H1 (cell line): Measurements from ENCODE around the gene MANSC1. TPM values are rescaled to one million over a fixed set of nuclear protein-coding genes. Genes with fewer than 3 reads are reported as not detected.

ENCODE experiments used
- CTCF ChIA-PET: fragments of 300-600 bp; sonication (Branson Sonifier 250); formaldehyde crosslinking; loops from one replicate; lab custom pipeline; 2021; ENCODE audit not compliant: partially characterized antibody; lab: Charles Lee
- POLR2A ChIA-PET: fragments of 300-600 bp; sonication (Branson Sonifier 250); formaldehyde crosslinking; loops from one replicate; lab custom pipeline; 2021; ENCODE audit warnings: inconsistent platforms; ENCODE audit not compliant: partially characterized antibody; lab: Charles Lee
- DNase-seq, 2 experiments: peaks; one replicate each; pipeline versions ENCODE4 v3.0.0 to v3.0.0-alpha.2; 2010 to 2022; ENCODE audit warnings: low spot score in 2 of 2, low read depth in 1 of 2, mixed read lengths in 1 of 2
- FAIRE-seq: peaks from 2 replicates; lab custom pipeline; 2011; peaks lifted over from hg19 to GRCh38; lab: Jason Lieb, UNC
- H2AFZ ChIP-seq: 2 replicates; pipeline ENCODE4 v1.8.1; 2012; ENCODE audit warnings: low read length, inconsistent platforms
- H2AK5ac ChIP-seq: 2 replicates; pipeline ENCODE4 v1.6.1; 2013; ENCODE audit warnings: low read depth, low read length
- H2BK120ac ChIP-seq: replicated peaks from 2 replicates; pipeline ENCODE3; 2013; ENCODE audit warnings: low read depth, low read length, inconsistent platforms
- H2BK12ac ChIP-seq: 2 replicates; pipeline ENCODE4 v1.6.1; 2013; ENCODE audit warnings: low read depth, low read length
- H2BK15ac ChIP-seq: 2 replicates; pipeline ENCODE4 v1.6.1; 2013; ENCODE audit warnings: low read length
- H2BK20ac ChIP-seq: 2 replicates; pipeline ENCODE4 v1.6.1; 2013; ENCODE audit warnings: low read length
- H2BK5ac ChIP-seq: 2 replicates; pipeline ENCODE4 v1.6.1; 2013; ENCODE audit warnings: low read depth, low read length
- H3K14ac ChIP-seq: 2 replicates; pipeline ENCODE4 v1.6.1; 2013; ENCODE audit warnings: inconsistent platforms; ENCODE audit not compliant: insufficient read length
- H3K18ac ChIP-seq: 2 replicates; pipeline ENCODE4 v1.6.1; 2013; ENCODE audit warnings: low read length; ENCODE audit errors: extremely low read depth
- H3K23ac ChIP-seq: 2 replicates; pipeline ENCODE4 v1.6.1; 2013; ENCODE audit warnings: inconsistent platforms; ENCODE audit not compliant: insufficient read length
- H3K23me2 ChIP-seq: 2 replicates; pipeline ENCODE4 v1.6.1; 2013; ENCODE audit warnings: low read depth, low read length
- H3K27ac ChIP-seq: 2 replicates; pipeline ENCODE4 v1.6.1; 2011; ENCODE audit warnings: low read depth, low read length, inconsistent platforms
- H3K27me3 ChIP-seq, 4 experiments: replicated peaks in 1 of 4; 1 replicate in 1 of 4; 2 replicates in 3 of 4; pipeline versions ENCODE4 v1.6.1 to v1.8.1; 2011 to 2013; ENCODE audit warnings: low read length in 3 of 4, mild to moderate bottlenecking in 3 of 4, inconsistent platforms in 2 of 4, mixed read lengths in 2 of 4, moderate library complexity in 1 of 4; ENCODE audit not compliant: control insufficient read depth in 3 of 4, insufficient read depth in 3 of 4; ENCODE audit errors: extremely low read depth in 1 of 4
- H3K36me3 ChIP-seq, 4 experiments: 2 replicates each; pipeline versions ENCODE4 v1.6.1 to v1.8.1; 2011 to 2013; ENCODE audit warnings: mild to moderate bottlenecking in 4 of 4, low read length in 3 of 4, moderate library complexity in 2 of 4, control low read depth in 1 of 4, inconsistent platforms in 1 of 4; ENCODE audit not compliant: insufficient read depth in 4 of 4, control insufficient read depth in 2 of 4
- H3K4ac ChIP-seq: replicated peaks from 2 replicates; pipeline ENCODE3; 2013; ENCODE audit warnings: low read length, low read depth, mixed read lengths, inconsistent platforms; ENCODE audit not compliant: insufficient read length
- H3K4me1 ChIP-seq, 4 experiments: replicated peaks in 1 of 4; 1 replicate in 1 of 4; 2 replicates in 3 of 4; pipeline versions ENCODE4 v1.6.1 to v1.8.1; 2011 to 2013; ENCODE audit warnings: low read length in 3 of 4, inconsistent platforms in 2 of 4, mixed read lengths in 1 of 4; ENCODE audit not compliant: insufficient read depth in 4 of 4, control insufficient read depth in 3 of 4
- H3K4me2 ChIP-seq, 2 experiments: 2 replicates each; pipeline versions ENCODE4 v1.6.1 to v1.8.1; 2011 to 2013; ENCODE audit warnings: low read depth in 2 of 2, low read length in 2 of 2, control low read depth in 1 of 2, inconsistent platforms in 1 of 2, mild to moderate bottlenecking in 1 of 2; ENCODE audit not compliant: insufficient read depth in 1 of 2
- H3K4me3 ChIP-seq, 4 experiments: fragments of 200-600, 300-600 bp in 1 of 4; sonication (generic), shearing (Covaris generic), sonication (Bioruptor Twin) in 1 of 4; 2 replicates each; pipeline versions ENCODE4 v1.5.1 to v1.8.1; 2011 to 2016; ENCODE audit warnings: low read length in 4 of 4, low read depth in 3 of 4, control low read depth in 2 of 4, inconsistent platforms in 2 of 4, mild to moderate bottlenecking in 2 of 4, mixed read lengths in 1 of 4, moderate library complexity in 1 of 4; ENCODE audit not compliant: insufficient read depth in 2 of 4; ENCODE audit errors: extremely low read depth in 1 of 4
- H3K56ac ChIP-seq: replicated peaks from 2 replicates; pipeline ENCODE3; 2013; ENCODE audit warnings: low read depth, mild to moderate bottlenecking, mixed read lengths, low read length, inconsistent platforms; ENCODE audit not compliant: insufficient read length
- H3K79me1 ChIP-seq: 2 replicates; pipeline ENCODE4 v1.6.1; 2013; ENCODE audit warnings: low read depth, low read length, control low read depth
- H3K79me2 ChIP-seq, 2 experiments: 2 replicates each; pipeline versions ENCODE4 v1.6.1 to v1.8.1; 2012 to 2013; ENCODE audit warnings: low read length in 2 of 2, mild to moderate bottlenecking in 2 of 2, inconsistent platforms in 1 of 2; ENCODE audit not compliant: insufficient read depth in 2 of 2, control insufficient read depth in 1 of 2
- H3K9ac ChIP-seq, 4 experiments: replicated peaks in 1 of 4; 1 replicate in 1 of 4; 2 replicates in 3 of 4; pipeline versions ENCODE4 v1.6.1 to v1.8.1; 2011 to 2013; ENCODE audit warnings: low read depth in 3 of 4, low read length in 3 of 4, control low read depth in 2 of 4, mild to moderate bottlenecking in 2 of 4, moderate library complexity in 2 of 4, inconsistent platforms in 1 of 4; ENCODE audit errors: extremely low read depth in 1 of 4
- H3K9me3 ChIP-seq, 2 experiments: 2 replicates each; pipeline versions ENCODE4 v1.6.1 to v1.8.1; 2012 to 2013; ENCODE audit warnings: mild to moderate bottlenecking in 2 of 2, moderate library complexity in 2 of 2, control low read depth in 1 of 2, inconsistent platforms in 1 of 2, low read depth in 1 of 2, low read length in 1 of 2, mixed read lengths in 1 of 2; ENCODE audit not compliant: insufficient read depth in 2 of 2
- H4K20me1 ChIP-seq, 2 experiments: replicated peaks in 1 of 2; 2 replicates each; pipeline versions ENCODE3 to v1.8.1; 2011 to 2013; ENCODE audit warnings: inconsistent platforms in 2 of 2, low read length in 2 of 2, mild to moderate bottlenecking in 1 of 2; ENCODE audit not compliant: insufficient read depth in 2 of 2, control insufficient read depth in 1 of 2
- H4K5ac ChIP-seq: 2 replicates; pipeline ENCODE4 v1.6.1; 2013; ENCODE audit warnings: low read length, low read depth, mixed read lengths, inconsistent platforms; ENCODE audit not compliant: insufficient read length
- H4K8ac ChIP-seq: 2 replicates; pipeline ENCODE4 v1.8.0; 2013; ENCODE audit warnings: mild to moderate bottlenecking, moderate library complexity, low read length, inconsistent platforms; ENCODE audit not compliant: insufficient read depth; ENCODE audit errors: extremely low read depth
- H4K91ac ChIP-seq: replicated peaks from 2 replicates; pipeline ENCODE3; 2013; ENCODE audit warnings: low read length, mixed read lengths, inconsistent platforms; ENCODE audit not compliant: insufficient read length
- ATF2 ChIP-seq: IDR thresholded peaks from 2 replicates; pipeline ENCODE4 v1.6.1; 2012; ENCODE audit warnings: low read length, inconsistent platforms
- BCL11A ChIP-seq, 2 experiments: IDR thresholded peaks; one replicate each; pipeline ENCODE4 v1.6.1; 2011; ENCODE audit warnings: low read depth in 2 of 2, low read length in 2 of 2, mild to moderate bottlenecking in 2 of 2
- EZH2 ChIP-seq: fragments of 200-600 bp; sonication (generic); IDR thresholded peaks from 2 replicates; pipeline ENCODE4 v1.7.1; 2012; ENCODE audit warnings: low read depth, mild to moderate bottlenecking, moderate library complexity, low read length, inconsistent platforms; ENCODE audit not compliant: severe bottlenecking
- GABPA ChIP-seq: IDR thresholded peaks from 2 replicates; pipeline ENCODE4 v1.6.1; 2011; ENCODE audit warnings: mild to moderate bottlenecking, low read length, moderate library complexity, borderline replicate concordance; ENCODE audit not compliant: insufficient read depth
- GTF2F1 ChIP-seq: IDR thresholded peaks from 2 replicates; pipeline ENCODE4 v1.6.1; 2012; ENCODE audit warnings: low read depth, low read length, improper control_type of control experiment, borderline replicate concordance
- KDM4A ChIP-seq: IDR thresholded peaks from one replicate; pipeline ENCODE4 v1.7.1; 2012; ENCODE audit warnings: low read depth, mild to moderate bottlenecking, moderate library complexity, low read length, inconsistent platforms; ENCODE audit not compliant: severe bottlenecking
- NANOG ChIP-seq: IDR thresholded peaks from 2 replicates; pipeline ENCODE4 v1.6.1; 2011; ENCODE audit warnings: low read length, low read depth, mild to moderate bottlenecking, inconsistent platforms; ENCODE audit not compliant: insufficient read depth, poor library complexity, severe bottlenecking
- NRF1 ChIP-seq: IDR thresholded peaks from 2 replicates; pipeline ENCODE4 v1.6.1; 2011; ENCODE audit warnings: mild to moderate bottlenecking, low read depth, low read length, improper control_type of control experiment
- RNF2 ChIP-seq: fragments of 200-900, 300-1000 bp; sonication (generic); IDR thresholded peaks from 2 replicates; pipeline ENCODE4 v1.7.1; 2016; ENCODE audit warnings: borderline replicate concordance, low read depth, mild to moderate bottlenecking, antibody characterized with exemption, low read length; ENCODE audit not compliant: poor library complexity, severe bottlenecking; ENCODE audit errors: missing control alignments
- SIRT6 ChIP-seq: IDR thresholded peaks from one replicate; pipeline ENCODE4 v1.7.1; 2012; ENCODE audit warnings: low read length, inconsistent platforms
- SP1 ChIP-seq: IDR thresholded peaks from 2 replicates; pipeline ENCODE4 v1.6.1; 2011; ENCODE audit warnings: low read depth, low read length
- YY1 ChIP-seq: IDR thresholded peaks from 2 replicates; pipeline ENCODE4 v1.6.1; 2011; ENCODE audit warnings: low read depth, mild to moderate bottlenecking, low read length
- WGBS, 2 experiments: shearing (Covaris generic) in 1 of 2; methylation state at CpG; one replicate each; pipeline versions ENCODE4 v1.1.6 to v1.1.7; 2013 to 2015; ENCODE audit warnings: low lambda C conversion rate in 2 of 2, mixed read lengths in 2 of 2, inconsistent platforms in 1 of 2, low coverage in 1 of 2, missing lambda C conversion rate in 1 of 2; ENCODE audit not compliant: insufficient replicate concordance in 2 of 2, insufficient coverage in 1 of 2, insufficient read length in 1 of 2; ENCODE audit errors: extremely low coverage in 1 of 2, missing lambda C conversion rate in 1 of 2; 5-methylcytosine and 5-hydroxymethylcytosine counted together
- polyA plus RNA-seq, 7 experiments: library from polyadenylated mRNA; depleted of rRNA in 3 of 7; stranded (reverse) in 5 of 7; unstranded in 2 of 7; fragments of >200 nt in 5 of 7; fragments of 200-250 nt in 2 of 7; gene quantifications; 1 replicate in 5 of 7; 2 replicates in 1 of 7; 4 replicates in 1 of 7; pipeline versions ENCODE4 v1.2.1 to v1.2.3, GENCODE V29; 2011 to 2013; ENCODE audit warnings: missing spikeins in 2 of 7, mixed read lengths in 2 of 7
- total RNA-seq: library from RNA; stranded (reverse); fragmentation: NEBNext Ultra II Directional; extraction: Animal tissue kit (Norgen Biotek cat#: 25700); gene quantifications from 2 replicates; pipeline ENCODE4 v1.2.1, GENCODE V29; 2021

MANSC1 gene
- total and polyA plus RNA-seq, 2 of the 8 experiments (the other 6 are each of a cell fraction or from before 2014, with no cell fraction given) = 2.0 to 8.9 TPM

DNA sequence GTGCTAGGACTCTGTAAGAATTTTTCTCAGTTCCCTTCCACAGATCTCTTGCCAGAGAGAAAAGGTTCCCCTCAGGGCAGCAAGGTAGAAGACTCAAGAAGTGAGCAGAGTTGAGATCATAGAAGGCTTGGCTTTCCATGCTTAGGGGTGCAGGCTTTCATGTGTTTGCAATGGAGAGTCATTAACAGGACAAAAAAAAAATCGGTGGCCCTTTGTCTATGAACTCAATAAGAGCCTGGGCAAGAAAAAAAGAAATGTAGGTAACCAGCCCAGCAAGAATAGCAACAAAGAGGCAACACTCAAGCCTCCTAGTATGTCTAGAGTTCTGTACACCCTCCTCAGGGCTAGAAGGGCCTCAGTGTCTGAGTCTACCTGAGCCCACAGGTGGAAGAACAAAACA, 59.8 kb downstream of the MANSC1 start:
- no peaks in the 10 kb centered on the region; a peak in 1 of 7 replicates for H3K27me3 ChIP-seq
- no peaks in the 10 kb centered on the region for H4K20me1 ChIP-seq
- no peaks in the 10 kb centered on the region for H3K79me1 ChIP-seq
- H3K23me2 ChIP-seq = no peaks in the 10 kb centered on the region
- no peak overlapping the region for H3K18ac ChIP-seq
- no peak overlapping the region for H3K4me3 ChIP-seq
- no peak overlapping the region for H2BK15ac ChIP-seq
- H4K5ac ChIP-seq = no peak overlapping the region
- H3K79me2 ChIP-seq = no peaks in the 10 kb centered on the region
- no peak overlapping the region for H3K23ac ChIP-seq
- no peak overlapping the region for H3K27ac ChIP-seq
- no peak overlapping the region for H2BK12ac ChIP-seq
- FAIRE-seq (no peak), DNase-seq (no peak)
- no peaks in the 10 kb centered on the region for H3K9me3 ChIP-seq
- TF ChIP-seq KDM4A (no peak), GABPA (no peak), ATF2 (no peak), EZH2 (no peak), SP1 (no peak), RNF2 (no peak), YY1 (no peak), GTF2F1 (no peak), BCL11A (IDR thresholded peaks at IDR 0.05; ENCODE audit: low read depth in 2 of 2, low read length in 2 of 2) (no peak), NANOG (no peak), SIRT6 (no peak), NRF1 (no peak)
- no peak overlapping the region for H2BK20ac ChIP-seq
- peaks cover 0 to 9% (median 5%) of the 10 kb centered on the region in 4 experiments; a peak in 5 of 7 replicates for H3K4me1 ChIP-seq
- H2AK5ac ChIP-seq = no peak overlapping the region
- H2AFZ ChIP-seq = no peak overlapping the region
- H4K8ac ChIP-seq = no peak overlapping the region
- H3K9ac ChIP-seq = no peak overlapping the region
- H2BK5ac ChIP-seq = no peak overlapping the region
- no peak overlapping the region for H3K56ac ChIP-seq
- no peak overlapping the region for H3K4me2 ChIP-seq
- H3K14ac ChIP-seq = no peak overlapping the region
- no peaks in the 10 kb centered on the region for H3K36me3 ChIP-seq
- H4K91ac ChIP-seq = no peak overlapping the region
- H2BK120ac ChIP-seq = no peak overlapping the region
- ChIA-PET POLR2A (interaction anchor here (0.5 to 1.5 kb wide), 3 partner anchors 20 to 156 kb away, joined by 3 read pairs; partner anchors contain the start of gene LRP6), CTCF (no interaction called here)
- 75% methylated on average over 1 of the region's 1 CpG; no CpG with 5 or more reads in 1 of the 2 experiments for WGBS, 2 experiments
- H3K4ac ChIP-seq = no peak overlapping the region
